Stomach (tissue), 4 donors: ENCODE measurements around the gene ZMPSTE24.

Experiments used
- CTCF ChIP-seq, 7 experiments: fragments of 450-650 bp in 4 of 7; fragments of 200-600 bp in 3 of 7; sonication (generic) in 3 of 7; IDR thresholded peaks; one replicate each; pipeline ENCODE4 v1.5.1; 2016 to 2019; ENCODE audit warnings: antibody characterized with exemption in 7 of 7, control low read depth in 2 of 7, mild to moderate bottlenecking in 1 of 7
- POLR2A ChIP-seq, 4 donors: fragments of 450-650 bp; IDR thresholded peaks; one replicate each; pipeline ENCODE4 v1.6.1; 2016; ENCODE audit warnings: antibody characterized with exemption in 4 of 4, control low read depth in 2 of 4, mild to moderate bottlenecking in 1 of 4, moderate library complexity in 1 of 4
- POLR2AphosphoS5 ChIP-seq, 3 donors: sonication (generic); formaldehyde crosslinking; IDR thresholded peaks; one replicate each; pipeline ENCODE4 v1.6.1; 2016; ENCODE audit warnings: antibody characterized with exemption in 3 of 3

GRCh38 chr1:40218333-40218732 is 39.7 kb upstream of the ZMPSTE24 start:
- no peak for TF ChIP-seq CTCF (IDR thresholded peaks at IDR 0.05)
- TF ChIP-seq POLR2A (IDR thresholded peaks at IDR 0.05) = no peak
- TF ChIP-seq POLR2AphosphoS5 (IDR thresholded peaks at IDR 0.05) = no peak
